GM21619 (cell line): ENCODE results near the gene RRN3.
"Not testable (repeated sequence)": the region's sequence is repeated elsewhere in the genome, so short reads cannot be mapped to it uniquely, and the experiment has no call there.

ENCODE experiments used
- ATAC-seq: cut with Tn5 transposase; IDR thresholded peaks from one replicate; pipeline ENCODE4 v1.9.1; 2021; ENCODE audit not compliant: unreplicated experiment

Gene RRN3

GRCh38 chr16:15052747-15053476, 41.2 kb downstream of the RRN3 start:
- no peak for ATAC-seq

DNA sequence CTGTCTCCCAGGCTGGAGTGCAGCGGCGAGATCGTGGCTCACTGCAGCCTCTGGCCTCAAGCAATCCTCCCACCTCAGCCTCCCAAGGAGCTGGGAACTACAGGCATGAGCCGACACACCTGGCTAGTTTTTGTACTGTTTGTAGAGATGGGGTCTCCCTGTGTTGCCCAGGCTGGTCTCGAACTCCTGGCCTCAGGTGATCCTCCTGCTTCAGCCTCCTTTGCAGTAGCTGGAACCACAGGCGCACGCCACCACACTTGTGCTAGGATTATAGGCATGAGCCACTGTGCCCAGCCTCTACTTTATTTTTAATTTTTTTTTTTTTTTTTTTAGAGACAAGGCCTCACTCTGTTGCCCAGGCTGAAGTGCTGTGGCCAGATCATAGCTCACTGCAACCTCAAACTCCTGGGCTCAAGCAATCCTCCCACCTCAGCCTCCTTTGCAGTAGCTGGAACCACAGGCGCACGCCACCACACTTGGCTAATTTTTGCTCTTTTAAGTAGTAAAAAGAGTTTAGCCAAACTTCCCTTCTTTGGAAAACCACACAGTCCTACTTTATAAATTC, 42.6 kb downstream of the RRN3 start:
- no peak for ATAC-seq

GRCh38 chr16:15050440-15050839, 43.6 kb downstream of the RRN3 start:
- not testable (repeated sequence) for ATAC-seq

GRCh38 chr16:15049581-15050180, 44.4 kb downstream of the RRN3 start:
- no peak for ATAC-seq

GRCh38 chr16:15046692-15047376, 47.2 kb downstream of the RRN3 start:
- ATAC-seq = no peak

GRCh38 chr16:15045270-15045669, 48.8 kb downstream of the RRN3 start:
- ATAC-seq = not testable (repeated sequence)

DNA sequence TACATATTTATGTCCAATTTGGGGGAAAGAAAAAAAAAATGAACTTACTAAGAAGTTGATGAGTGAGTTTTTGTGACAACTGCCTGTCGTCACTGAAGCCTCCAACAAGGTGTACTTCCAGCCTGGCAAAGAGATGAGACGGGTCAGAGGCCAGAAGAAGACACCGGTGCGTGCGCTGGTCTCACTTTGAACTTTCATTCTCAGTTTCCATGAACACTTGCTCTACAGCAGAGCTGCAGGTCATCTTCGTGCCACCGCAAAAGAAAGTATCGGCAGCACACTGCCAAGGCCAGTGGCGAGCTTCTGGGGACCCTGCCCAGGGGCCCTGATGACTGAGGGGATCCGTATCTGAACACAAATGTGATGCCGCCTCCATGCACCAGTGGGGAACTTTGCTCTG, 49.8 kb downstream of the RRN3 start:
- no peak for ATAC-seq

DNA sequence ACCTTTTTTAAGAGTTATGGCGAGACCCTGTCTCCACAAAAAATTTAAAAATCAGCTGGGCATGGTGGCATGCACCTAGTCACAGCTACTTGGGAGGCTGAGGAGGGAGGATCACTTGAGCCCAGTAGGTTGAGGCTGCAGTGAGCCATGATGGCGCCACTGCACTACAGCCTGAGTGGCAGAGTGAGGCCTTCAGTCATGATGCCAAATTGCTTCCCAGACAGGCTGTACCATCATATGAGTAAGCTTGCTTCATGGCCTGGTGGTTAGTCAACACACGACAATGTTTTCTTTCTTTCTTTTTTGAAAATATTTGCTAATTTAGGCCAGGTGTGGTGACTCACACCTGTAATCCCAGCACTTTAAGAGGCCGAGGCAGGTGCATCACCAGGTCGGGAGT, 50.7 kb downstream of the RRN3 start:
- no peak for ATAC-seq

GRCh38 chr16:15041271-15042004, 52.6 kb downstream of the RRN3 start:
- ATAC-seq = no peak

GRCh38 chr16:15038689-15039088, 55.4 kb downstream of the RRN3 start:
- ATAC-seq = no peak

DNA sequence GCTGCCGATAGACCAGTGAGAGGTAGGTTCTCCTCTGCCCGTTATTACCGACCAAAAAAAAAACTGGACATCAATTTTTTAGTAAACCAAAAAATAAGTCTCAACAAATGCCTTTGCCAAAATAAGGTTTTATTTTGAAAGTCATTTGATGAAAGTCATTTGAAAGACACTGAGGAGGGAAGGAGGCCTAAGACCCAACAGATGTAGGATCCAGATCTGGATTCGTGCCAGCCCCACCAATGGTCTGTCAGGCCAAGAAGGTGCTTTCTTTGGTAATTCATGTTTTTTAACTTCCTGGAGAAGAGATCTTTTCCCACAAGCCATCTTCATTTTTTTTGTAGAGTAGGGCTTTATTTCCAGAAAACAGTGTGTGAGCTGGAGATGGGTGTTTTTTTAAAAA, 56.3 kb downstream of the RRN3 start:
- no peak for ATAC-seq

DNA sequence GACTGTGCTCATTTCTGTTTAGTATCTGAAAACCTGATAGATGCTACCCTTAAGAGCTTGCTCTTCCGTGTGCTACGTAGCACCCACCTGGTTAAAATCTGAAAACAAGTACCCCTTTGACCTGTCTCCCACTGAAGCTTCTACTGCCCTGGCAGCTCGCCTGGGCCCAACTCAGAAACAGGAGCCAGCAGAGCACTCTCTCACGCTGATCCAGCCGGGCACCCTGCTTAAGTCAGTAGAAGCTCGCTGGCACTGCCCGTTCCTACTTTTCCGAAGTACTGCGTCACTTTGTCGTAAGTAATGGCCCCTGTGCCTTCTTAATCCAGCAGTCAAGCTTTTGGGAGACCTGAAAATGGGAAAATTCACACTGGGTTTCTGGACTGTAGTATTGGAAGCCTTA, 57.1 kb downstream of the RRN3 start:
- ATAC-seq = no peak

DNA sequence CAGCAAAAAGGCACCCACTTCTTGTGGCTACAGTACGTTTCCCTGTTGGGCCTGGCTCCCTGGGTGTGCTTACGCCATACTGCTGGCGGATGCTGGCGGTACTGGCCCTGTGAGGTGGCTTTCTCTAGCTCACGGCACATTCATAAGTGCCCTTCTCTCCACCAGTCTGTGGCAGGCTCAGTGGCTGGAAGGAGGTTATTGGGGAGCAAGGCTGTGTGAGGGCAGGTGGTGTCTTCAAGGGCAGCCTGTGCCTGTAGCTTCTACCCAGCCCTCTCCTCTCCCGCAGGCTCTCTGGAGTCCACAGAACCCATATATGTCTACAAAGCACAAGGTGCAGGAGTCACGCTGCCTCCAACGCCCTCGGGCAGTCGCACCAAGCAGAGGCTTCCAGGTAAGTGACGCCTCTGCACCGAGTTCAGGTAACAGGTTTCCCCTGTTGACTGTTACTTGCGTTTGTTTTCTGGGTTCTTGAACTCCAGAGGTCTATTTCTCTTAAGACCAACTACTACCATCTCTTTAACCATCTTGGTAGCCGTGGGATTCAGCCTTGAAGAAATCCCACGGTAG, 58.8 kb downstream of the RRN3 start:
- ATAC-seq = no peak

DNA sequence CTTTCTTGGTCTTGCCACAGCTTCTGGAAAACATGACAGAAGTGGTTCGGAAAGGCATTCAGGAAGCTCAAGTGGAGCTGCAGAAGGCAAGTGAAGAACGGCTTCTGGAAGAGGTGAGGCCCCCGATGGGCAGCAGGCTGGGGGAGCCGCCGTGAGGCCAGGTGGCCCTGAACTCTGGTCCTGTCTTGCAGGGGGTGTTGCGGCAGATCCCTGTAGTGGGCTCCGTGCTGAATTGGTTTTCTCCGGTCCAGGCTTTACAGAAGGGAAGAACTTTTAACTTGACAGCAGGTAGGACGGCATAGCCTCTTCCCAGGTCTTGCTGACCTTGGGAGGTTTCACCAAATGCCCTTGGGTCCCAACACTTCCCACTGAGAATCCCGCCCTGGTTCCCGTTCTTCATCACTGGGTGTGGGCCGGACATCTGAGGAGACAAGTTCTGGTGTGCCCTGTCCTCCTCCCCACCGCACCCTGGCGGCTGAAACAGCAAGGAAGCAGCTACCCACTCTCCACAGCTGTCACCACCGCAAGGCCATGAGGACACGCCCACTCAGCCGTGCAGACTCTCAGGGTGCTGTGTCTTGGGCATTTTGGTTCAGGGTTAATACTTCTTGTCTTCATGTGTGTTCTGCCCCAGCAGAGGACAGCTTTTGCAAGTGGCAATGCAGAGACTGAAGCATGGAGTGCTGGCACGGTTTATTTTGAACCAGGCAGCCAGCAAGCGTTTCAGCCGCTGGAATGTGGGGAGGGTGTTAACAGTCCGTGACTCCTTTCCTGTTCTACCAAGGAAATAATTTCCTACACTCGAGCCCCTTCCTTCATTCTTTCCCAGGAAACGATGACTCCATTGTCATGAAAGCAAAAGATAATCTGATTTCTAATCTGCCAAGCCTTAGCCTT, 59.6 kb downstream of the RRN3 start:
- ATAC-seq = no peak

- ATAC-seq = no peak
Measured at GRCh38 chr16:15033309-15033707, 60.8 kb downstream of the RRN3 start.

DNA sequence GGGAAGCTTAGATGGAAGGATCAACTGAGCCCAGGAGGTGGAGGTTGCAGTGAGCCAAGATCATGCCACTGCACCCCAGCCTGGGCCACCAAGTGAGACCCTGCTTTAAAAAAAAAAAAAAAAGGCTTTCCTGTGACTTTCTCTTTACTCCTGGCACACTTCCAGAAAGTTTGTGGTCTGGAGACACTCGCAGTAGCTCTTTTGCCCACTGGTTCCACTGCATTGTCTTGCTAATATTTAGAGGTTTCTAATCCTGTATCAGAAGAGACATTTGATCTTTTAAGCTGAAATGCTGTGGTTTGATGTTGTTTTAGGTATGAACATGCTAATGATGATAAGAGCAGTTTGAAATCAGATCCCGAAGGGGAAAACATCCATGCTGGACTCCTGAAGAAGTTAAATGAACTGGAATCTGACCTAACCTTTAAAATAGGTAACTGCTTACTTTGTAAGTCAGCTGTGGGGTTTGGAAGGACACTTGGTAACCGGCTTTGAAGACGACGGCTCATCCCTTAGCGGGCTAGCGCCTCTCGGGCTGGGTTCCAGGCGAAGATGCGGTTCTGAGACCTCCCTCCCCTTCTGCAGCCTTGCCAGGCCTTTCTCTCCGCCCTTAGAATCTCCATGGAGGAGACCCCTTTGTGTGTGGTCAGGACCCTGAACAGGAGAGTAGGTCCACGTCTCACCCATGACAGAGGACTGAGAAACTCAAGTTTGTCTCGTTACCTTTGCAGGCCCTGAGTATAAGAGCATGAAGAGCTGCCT, 61.3 kb downstream of the RRN3 start:
- no peak for ATAC-seq

DNA sequence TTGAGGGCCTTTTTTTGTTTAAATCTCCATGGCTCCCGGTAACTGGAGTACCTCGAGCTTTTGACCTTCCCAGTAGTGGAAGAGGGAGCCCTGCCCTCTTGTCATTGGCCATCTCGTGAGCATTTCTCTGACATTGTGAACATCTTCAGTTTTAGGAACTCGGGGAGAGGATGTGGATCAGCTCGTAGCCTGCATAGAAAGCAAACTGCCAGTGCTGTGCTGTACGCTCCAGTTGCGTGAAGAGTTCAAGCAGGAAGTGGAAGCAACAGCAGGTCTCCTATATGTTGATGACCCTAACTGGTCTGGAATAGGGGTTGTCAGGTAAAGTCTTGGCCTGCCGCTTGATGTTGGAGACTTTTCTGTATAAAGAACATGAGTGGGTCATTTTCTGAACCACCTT, 62.5 kb downstream of the RRN3 start:
- no peak for ATAC-seq

GRCh38 chr16:15031179-15031578, 62.9 kb downstream of the RRN3 start:
- ATAC-seq = no peak

GRCh38 chr16:15029749-15030148, 64.3 kb downstream of the RRN3 start:
- ATAC-seq = not testable (repeated sequence)
